GM12892 (cell line): ENCODE results near the gene ABCC3.

ENCODE experiments used
- POLR2A ChIP-seq: IDR thresholded peaks from 2 replicates; pipeline ENCODE4 v1.6.1; 2011; ENCODE audit warnings: low read depth, low read length, control low read depth
- TAF1 ChIP-seq: IDR thresholded peaks from 2 replicates; pipeline ENCODE4 v1.6.1; 2011; ENCODE audit warnings: low read depth, mild to moderate bottlenecking, control low read depth, low read length, borderline replicate concordance

DNA sequence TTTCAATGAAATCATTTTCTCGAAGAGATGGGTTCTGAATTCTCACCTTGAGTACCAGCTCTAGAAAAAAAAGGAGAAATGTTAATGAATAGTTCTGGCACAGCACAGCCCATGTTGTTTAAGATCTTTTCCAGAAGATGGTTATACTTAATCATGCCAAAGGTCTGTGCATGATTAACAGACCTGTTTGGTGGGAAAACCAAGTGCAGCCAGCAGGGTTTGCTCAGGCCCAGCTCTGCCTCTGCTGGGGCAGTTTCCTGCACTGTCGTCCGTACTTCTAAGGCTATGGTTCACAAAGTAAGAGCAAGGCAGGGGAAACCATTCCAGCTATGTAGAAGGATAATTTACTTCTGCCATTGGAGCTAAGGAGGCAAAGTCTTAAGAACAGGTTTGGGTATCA lies 62.4 kb downstream of the ABCC3 start:
- no peak for TF ChIP-seq POLR2A
- no peak for TF ChIP-seq TAF1
